H9 (cell line): Measurements from ENCODE around the gene NRIP3. TPM values are rescaled to one million over a fixed set of nuclear protein-coding genes. Genes with fewer than 3 reads are reported as not detected.

Experiments used
- DNase-seq: peaks from one replicate; pipeline ENCODE4 v3.0.0-alpha.2; 2017
- H2AFZ ChIP-seq: one replicate; pipeline ENCODE4 v1.6.1; 2013; ENCODE audit warnings: mild to moderate bottlenecking, low read length, control low read depth, moderate library complexity
- H2AK5ac ChIP-seq: 2 replicates; pipeline ENCODE4 v1.6.1; 2013; ENCODE audit warnings: low read length, control low read depth, mixed read lengths; ENCODE audit not compliant: insufficient read length
- H2BK120ac ChIP-seq: one replicate; pipeline ENCODE4 v1.6.1; 2013; ENCODE audit warnings: low read depth, mild to moderate bottlenecking, low read length, control low read depth, inconsistent platforms; ENCODE audit not compliant: poor library complexity, severe bottlenecking
- H2BK12ac ChIP-seq: 2 replicates; pipeline ENCODE4 v1.6.1; 2013; ENCODE audit warnings: low read length, control low read depth, mixed read lengths, low read depth; ENCODE audit not compliant: insufficient read length
- H2BK15ac ChIP-seq: 2 replicates; pipeline ENCODE4 v1.6.1; 2013; ENCODE audit warnings: low read depth, low read length, control low read depth
- H2BK20ac ChIP-seq: one replicate; pipeline ENCODE4 v1.6.1; 2013; ENCODE audit warnings: low read depth, mild to moderate bottlenecking, low read length, control low read depth, inconsistent platforms; ENCODE audit not compliant: poor library complexity, severe bottlenecking
- H2BK5ac ChIP-seq: 2 replicates; pipeline ENCODE4 v1.6.1; 2013; ENCODE audit warnings: low read length, control low read depth, mixed read lengths; ENCODE audit not compliant: insufficient read length
- H3K14ac ChIP-seq: 2 replicates; pipeline ENCODE4 v1.6.1; 2013; ENCODE audit warnings: low read length, control low read depth; ENCODE audit not compliant: insufficient read depth
- H3K18ac ChIP-seq: 2 replicates; pipeline ENCODE4 v1.6.1; 2013; ENCODE audit warnings: low read depth, mild to moderate bottlenecking, mixed read lengths, low read length, control low read depth; ENCODE audit not compliant: insufficient read length
- H3K23ac ChIP-seq: 2 replicates; pipeline ENCODE4 v1.6.1; 2013; ENCODE audit warnings: low read length, control low read depth, mixed read lengths, low read depth; ENCODE audit not compliant: insufficient read length
- H3K23me2 ChIP-seq: 2 replicates; pipeline ENCODE4 v1.6.1; 2013; ENCODE audit warnings: low read depth, mild to moderate bottlenecking, mixed read lengths, low read length, control low read depth; ENCODE audit not compliant: insufficient read length, poor library complexity, severe bottlenecking
- H3K27ac ChIP-seq: 2 replicates; pipeline ENCODE4 v1.5.1; 2013; ENCODE audit warnings: low read length, control low read depth, mixed read lengths, low read depth; ENCODE audit not compliant: insufficient read length
- H3K27me3 ChIP-seq: 2 replicates; pipeline ENCODE4 v1.6.1; 2013; ENCODE audit warnings: low read length, control low read depth, inconsistent platforms; ENCODE audit not compliant: insufficient read depth
- H3K4ac ChIP-seq: 2 replicates; pipeline ENCODE4 v1.6.1; 2013; ENCODE audit warnings: low read depth, mild to moderate bottlenecking, control low read depth, inconsistent platforms, low read length, moderate library complexity
- H3K4me1 ChIP-seq: 2 replicates; pipeline ENCODE4 v1.6.1; 2013; ENCODE audit warnings: low read length, control low read depth, inconsistent platforms; ENCODE audit not compliant: insufficient read depth
- H3K4me2 ChIP-seq: 2 replicates; pipeline ENCODE4 v1.6.1; 2013; ENCODE audit warnings: low read length, control low read depth, mixed read lengths; ENCODE audit not compliant: insufficient read length, insufficient read depth
- H3K56ac ChIP-seq: 2 replicates; pipeline ENCODE4 v1.6.1; 2013; ENCODE audit warnings: low read depth, mild to moderate bottlenecking, mixed read lengths, low read length, control low read depth; ENCODE audit not compliant: insufficient read length
- H3K79me1 ChIP-seq: 2 replicates; pipeline ENCODE4 v1.6.1; 2013; ENCODE audit warnings: low read depth, mild to moderate bottlenecking, moderate library complexity, low read length, control low read depth, inconsistent platforms; ENCODE audit not compliant: insufficient read depth, poor library complexity, severe bottlenecking
- H3K79me2 ChIP-seq: 2 replicates; pipeline ENCODE4 v1.6.1; 2013; ENCODE audit warnings: low read length, control low read depth, inconsistent platforms; ENCODE audit not compliant: insufficient read depth
- H3K9ac ChIP-seq: 2 replicates; pipeline ENCODE4 v1.6.1; 2013; ENCODE audit warnings: low read length, control low read depth, mixed read lengths; ENCODE audit not compliant: insufficient read length; ENCODE audit errors: extremely low read depth
- H3K9me3 ChIP-seq: one replicate; pipeline ENCODE4 v1.6.1; 2013; ENCODE audit warnings: low read depth, low read length, inconsistent platforms; ENCODE audit not compliant: control insufficient read depth
- H3T11ph ChIP-seq: one replicate; pipeline ENCODE4 v1.6.1; 2013; ENCODE audit warnings: mild to moderate bottlenecking, low read length, control low read depth, inconsistent platforms
- H4K20me1 ChIP-seq: one replicate; pipeline ENCODE4 v1.6.1; 2013; ENCODE audit not compliant: control insufficient read depth, insufficient read length, insufficient read depth
- H4K5ac ChIP-seq: 2 replicates; pipeline ENCODE4 v1.6.1; 2013; ENCODE audit warnings: low read depth, mild to moderate bottlenecking, mixed read lengths, low read length, control low read depth; ENCODE audit not compliant: insufficient read length
- H4K8ac ChIP-seq: replicated peaks from 2 replicates; pipeline ENCODE4 v1.6.1; 2013; ENCODE audit warnings: low read length, control low read depth, mixed read lengths, low read depth; ENCODE audit not compliant: insufficient read length
- H4K91ac ChIP-seq: 2 replicates; pipeline ENCODE4 v1.6.1; 2013; ENCODE audit warnings: low read depth, mild to moderate bottlenecking, moderate library complexity, mixed read lengths, low read length, control low read depth; ENCODE audit not compliant: insufficient read length
- H3K27ac Mint-ChIP-seq, 3 experiments: 2 replicates in 2 of 3; 3 replicates in 1 of 3; pipeline ENCODE4 v1.8.0; 2020 to 2021; ENCODE audit warnings: mixed read lengths in 3 of 3, mild to moderate bottlenecking in 1 of 3, moderate library complexity in 1 of 3
- H3K27me3 Mint-ChIP-seq: 2 replicates; pipeline ENCODE4 v1.8.0; 2021; ENCODE audit warnings: low read depth, mild to moderate bottlenecking, moderate library complexity, mixed read lengths
- H3K36me3 Mint-ChIP-seq, 3 experiments: 2 replicates in 2 of 3; 3 replicates in 1 of 3; pipeline ENCODE4 v1.8.0; 2020 to 2021; ENCODE audit warnings: low read depth in 3 of 3, mixed read lengths in 3 of 3; ENCODE audit not compliant: insufficient read depth in 1 of 3
- H3K4me1 Mint-ChIP-seq, 2 experiments: 2 replicates each; pipeline ENCODE4 v1.8.0; 2020; ENCODE audit warnings: mixed read lengths in 2 of 2
- H3K4me3 Mint-ChIP-seq, 2 experiments: 2 replicates in 1 of 2; 3 replicates in 1 of 2; pipeline ENCODE4 v1.8.0; 2020 to 2021; ENCODE audit warnings: mild to moderate bottlenecking in 2 of 2, mixed read lengths in 2 of 2, moderate library complexity in 1 of 2
- H3K9me3 Mint-ChIP-seq, 2 experiments: 2 replicates in 1 of 2; 3 replicates in 1 of 2; pipeline ENCODE4 v1.8.0; 2020; ENCODE audit warnings: mild to moderate bottlenecking in 2 of 2, mixed read lengths in 2 of 2, moderate library complexity in 1 of 2
- CTCF ChIP-seq: fragments of 200-600 bp; sonication (generic); conservative IDR thresholded peaks from 3 replicates; pipeline ENCODE4 v1.8.0; 2021; ENCODE audit warnings: antibody characterized with exemption, mild to moderate bottlenecking
- WGBS: extraction: QIAGEN DNeasy Blood & Tissue Kit; methylation state at CpG from one replicate; pipeline ENCODE4 v1.1.7; 2013; ENCODE audit warnings: missing lambda C conversion rate, low lambda C conversion rate, mixed read lengths; ENCODE audit not compliant: insufficient read length; ENCODE audit errors: extremely low coverage; 5-methylcytosine and 5-hydroxymethylcytosine counted together
- total RNA-seq: library from RNA; stranded (reverse); gene quantifications from 2 replicates; pipeline ENCODE4 v1.2.1, GENCODE V29; 2021

The NRIP3 gene
- total RNA-seq, 1 experiment from 2014 or later, result 4.2 TPM

DNA sequence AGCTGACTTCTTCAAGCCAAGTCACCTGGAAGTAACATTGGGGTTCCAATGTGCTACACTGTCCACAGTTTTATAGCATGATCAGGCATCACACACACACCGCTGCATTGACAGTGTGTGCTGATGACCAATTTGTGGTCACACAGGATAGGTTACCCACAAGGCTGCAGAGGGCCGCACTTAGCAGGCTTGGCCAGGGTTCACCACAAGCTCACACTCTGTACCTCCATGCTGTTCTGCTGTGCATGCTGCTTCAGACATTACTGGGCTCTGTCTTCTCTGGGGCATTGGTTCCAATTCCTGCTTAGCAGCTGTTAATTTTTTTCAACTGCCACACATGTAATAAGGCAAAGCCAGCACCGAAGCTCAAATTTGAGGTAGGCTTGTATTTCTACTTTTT lies 11.0 kb upstream of the NRIP3 start:
- no peak overlapping the region for H3K23ac ChIP-seq
- H2BK12ac ChIP-seq, result no peak overlapping the region
- no CpG with 5 or more reads among the region's 3 CpGs for WGBS
- H3K4me1 Mint-ChIP-seq, result peaks cover 3 to 4% of the 10 kb centered on the region in 2 experiments; a peak in 3 of 4 replicates
- no peak overlapping the region for H3K18ac ChIP-seq
- H2BK5ac ChIP-seq, result no peak overlapping the region
- H2BK15ac ChIP-seq, result no peak overlapping the region
- H2BK20ac ChIP-seq, result no peak overlapping the region
- H3K27me3 ChIP-seq, result no peaks in the 10 kb centered on the region
- H2AK5ac ChIP-seq, result no peak overlapping the region
- H3K23me2 ChIP-seq, result no peaks in the 10 kb centered on the region
- H3K56ac ChIP-seq, result no peak overlapping the region
- no peak overlapping the region for H2BK120ac ChIP-seq
- H4K8ac ChIP-seq, result no peak overlapping the region
- H3K27ac Mint-ChIP-seq, result no peak overlapping the region
- no peak overlapping the region for H4K5ac ChIP-seq
- no peak overlapping the region for H3K4me3 Mint-ChIP-seq
- no peak overlapping the region for H4K91ac ChIP-seq
- TF ChIP-seq CTCF, result no peak
- no peaks in the 10 kb centered on the region for H3K79me2 ChIP-seq
- H3K4me2 ChIP-seq, result no peak overlapping the region
- H3K4me1 ChIP-seq, result no peaks in the 10 kb centered on the region
- no peak for DNase-seq
- H3T11ph ChIP-seq, result no peak overlapping the region
- no peak overlapping the region for H3K9ac ChIP-seq
- H4K20me1 ChIP-seq, result no peaks in the 10 kb centered on the region
- H2AFZ ChIP-seq, result no peak overlapping the region
- peaks cover 4 to 5% of the 10 kb centered on the region in 2 experiments; a peak in 3 of 5 replicates for H3K9me3 Mint-ChIP-seq
- no peak overlapping the region for H3K4ac ChIP-seq
- no peak overlapping the region for H3K14ac ChIP-seq
- H3K27ac ChIP-seq, result no peak overlapping the region
- H3K36me3 Mint-ChIP-seq, result no peaks in the 10 kb centered on the region
- no peaks in the 10 kb centered on the region for H3K79me1 ChIP-seq
- H3K9me3 ChIP-seq, result no peaks in the 10 kb centered on the region
- peaks cover 16% of the 10 kb centered on the region for H3K27me3 Mint-ChIP-seq
